NCI-H128 (cell line): ENCODE data around the gene DVL3.
"Not testable (repeated sequence)": the region's sequence is repeated elsewhere in the genome, so short reads cannot be mapped to it uniquely, and the experiment has no call there.

Source experiments
- DNase-seq: peaks from one replicate; lab custom pipeline; 2025; ENCODE audit not compliant: unreplicated experiment; lab: John Stamatoyannopoulos, UW

DVL3 gene

DNA sequence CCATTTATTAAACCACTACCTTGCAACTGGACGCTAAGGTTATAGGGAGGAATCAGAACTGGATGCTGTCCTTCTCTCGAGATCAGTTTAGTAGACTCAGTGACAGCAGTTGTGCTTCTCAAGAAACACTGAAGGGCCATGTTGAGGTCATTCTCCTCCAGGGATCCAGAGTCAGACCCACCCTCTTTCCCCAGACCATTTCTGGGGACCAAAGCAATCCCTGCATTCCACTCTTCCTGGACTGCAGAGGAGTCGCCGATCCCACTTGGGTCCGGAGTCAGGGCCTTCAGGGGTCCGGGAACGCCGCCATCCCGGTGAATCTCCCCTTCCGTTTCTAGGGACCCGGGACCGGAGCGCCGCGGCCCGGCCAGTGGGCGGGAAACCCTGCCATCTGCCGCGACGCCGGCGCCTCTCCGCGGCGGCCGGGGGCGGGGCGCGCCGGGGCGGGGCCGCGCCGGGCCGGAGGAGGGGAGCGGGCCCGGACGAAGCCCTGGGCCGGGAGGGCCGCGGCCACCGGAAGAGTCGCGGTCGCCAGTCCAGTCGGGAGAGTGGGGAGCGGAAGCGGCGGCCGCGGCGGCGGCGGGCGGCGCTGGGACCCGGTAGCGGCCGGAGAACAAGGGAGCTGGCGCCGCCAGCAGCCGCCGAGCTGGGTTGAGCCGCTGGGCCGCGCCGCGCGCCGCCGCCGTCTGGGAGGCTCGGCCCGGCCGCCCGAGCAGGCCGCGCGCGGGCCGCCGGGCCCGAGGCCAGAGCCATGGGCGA is at the start of gene DVL3:
TSS of gene DVL3 (plus strand) at position 493 of the 759 bp plus-strand sequence. CDS start at position 752, 259 bp downstream.
- no peak for DNase-seq

- DNase-seq: no peak
Observed at GRCh38 chr3:184110316-184110725, 44.9 kb upstream of the DVL3 start.

GRCh38 chr3:184116017-184116416 is 39.2 kb upstream of the DVL3 start:
- DNase-seq: no peak

DNA sequence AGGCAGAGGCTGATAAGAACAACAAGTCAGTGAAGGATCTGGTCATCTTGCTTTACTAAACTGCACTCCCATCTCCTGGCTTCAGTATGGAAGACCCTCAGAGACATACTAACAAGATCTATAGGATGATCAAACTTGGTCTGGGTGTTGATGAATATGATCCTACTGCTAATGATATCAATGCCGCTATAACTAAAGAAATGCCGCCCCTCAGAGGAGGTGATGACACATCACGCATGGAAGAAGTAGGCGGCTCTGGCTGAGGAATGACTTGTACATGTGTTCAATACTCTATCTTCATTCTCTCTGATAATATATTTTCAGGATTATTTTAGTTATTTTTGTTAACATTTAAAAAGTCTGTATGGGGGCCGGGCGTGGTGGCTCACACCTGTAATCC is 37.5 kb upstream of the DVL3 start:
- no peak for DNase-seq

- not testable (repeated sequence) for DNase-seq
Observed at GRCh38 chr3:184121031-184121430, 34.1 kb upstream of the DVL3 start.

GRCh38 chr3:184126006-184126405 is 29.2 kb upstream of the DVL3 start:
- no peak for DNase-seq

- peak; percentile 30 for DNase-seq
Observed at GRCh38 chr3:184129012-184129411, 26.2 kb upstream of the DVL3 start.

DNA sequence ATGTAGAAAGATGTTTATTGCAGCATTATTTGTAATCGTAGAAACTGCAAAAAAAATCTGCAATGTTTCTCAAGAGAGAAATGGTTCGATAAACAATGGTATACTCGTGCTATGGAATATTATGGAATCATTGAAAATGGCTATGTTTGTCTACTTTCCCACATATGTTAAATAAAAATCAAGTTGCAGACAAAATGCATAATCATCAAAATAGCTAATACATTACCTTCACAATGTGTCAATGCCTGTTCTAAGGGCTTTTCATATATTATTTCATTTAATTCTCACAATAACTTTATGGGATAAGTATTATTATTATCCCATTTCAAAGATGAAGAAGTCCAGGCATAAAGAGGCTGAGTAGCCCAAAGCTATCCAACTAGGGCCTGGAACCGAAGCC is 22.2 kb upstream of the DVL3 start:
- no peak for DNase-seq

DNA sequence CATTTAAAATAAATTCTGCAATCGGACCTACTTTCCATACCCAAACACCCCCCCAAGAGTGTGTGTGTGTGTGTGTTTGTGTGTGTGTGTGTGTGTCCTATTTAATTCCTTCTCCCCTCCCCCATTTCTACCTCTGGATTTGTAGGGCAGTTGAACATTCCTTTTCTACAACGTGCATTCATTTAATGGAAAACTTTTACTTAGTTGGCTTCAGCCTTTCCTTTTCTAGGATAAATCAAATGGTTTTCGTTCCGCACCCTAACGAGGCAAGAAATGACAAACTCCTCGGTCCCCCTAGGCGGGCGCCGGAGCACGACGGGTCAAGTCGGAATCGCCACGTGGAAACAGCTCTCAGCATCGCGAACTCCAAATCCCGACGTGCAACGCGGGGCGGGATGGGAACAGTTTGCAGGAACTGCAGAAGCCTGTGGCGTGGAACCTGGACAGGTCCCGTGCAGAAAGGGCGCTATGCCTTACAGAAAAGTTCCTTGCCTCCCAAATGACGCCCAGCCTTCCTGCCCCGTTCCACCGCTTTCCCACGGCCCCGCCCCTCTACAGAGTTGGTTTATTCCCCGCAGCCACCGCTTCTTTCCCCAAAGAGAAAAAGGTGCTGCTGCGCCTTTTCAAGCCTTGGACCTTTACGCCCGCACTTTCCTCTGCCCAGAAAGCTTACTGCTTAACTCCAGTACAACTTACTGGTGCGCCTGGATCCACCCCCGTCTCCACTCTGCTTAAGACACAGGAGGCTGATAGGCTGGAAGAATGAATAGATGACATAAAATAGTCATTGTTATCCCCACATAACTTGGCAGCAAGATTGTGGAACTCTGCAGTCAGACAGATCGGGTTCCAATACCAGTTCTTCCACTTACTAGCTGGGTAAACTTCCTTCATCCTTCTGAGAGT is 21.1 kb upstream of the DVL3 start:
- DNase-seq: peak; percentile 67

DNA sequence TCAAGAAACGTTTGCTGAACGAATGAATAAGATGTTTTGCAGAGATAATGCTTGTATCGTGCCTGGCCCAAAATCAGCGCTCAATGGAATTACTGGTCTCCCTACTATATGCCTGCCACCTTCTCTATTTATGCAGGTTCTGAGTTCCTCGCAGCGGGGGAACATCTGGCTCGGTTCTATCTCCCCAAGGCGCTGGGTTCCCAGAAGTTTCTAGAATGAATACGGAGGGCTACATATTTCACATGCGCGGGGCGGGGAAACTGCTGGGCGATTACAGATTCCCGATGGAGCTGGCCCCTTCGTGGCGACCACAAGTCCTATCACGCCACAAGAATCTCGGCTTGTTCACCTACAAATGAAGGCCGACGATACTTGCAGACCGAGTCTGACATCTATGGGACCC is 20.4 kb upstream of the DVL3 start:
- DNase-seq: no peak

- DNase-seq: peak; percentile 94
Observed at GRCh38 chr3:184135149-184135910, 19.8 kb upstream of the DVL3 start, which contains the start of gene EIF2B5. EIF2B5 (plus strand) TSS chr3:184135358; CDS start chr3:184135386, 28 bp downstream.

- DNase-seq: no peak
Observed at GRCh38 chr3:184135911-184136260, 19.3 kb upstream of the DVL3 start.

DNA sequence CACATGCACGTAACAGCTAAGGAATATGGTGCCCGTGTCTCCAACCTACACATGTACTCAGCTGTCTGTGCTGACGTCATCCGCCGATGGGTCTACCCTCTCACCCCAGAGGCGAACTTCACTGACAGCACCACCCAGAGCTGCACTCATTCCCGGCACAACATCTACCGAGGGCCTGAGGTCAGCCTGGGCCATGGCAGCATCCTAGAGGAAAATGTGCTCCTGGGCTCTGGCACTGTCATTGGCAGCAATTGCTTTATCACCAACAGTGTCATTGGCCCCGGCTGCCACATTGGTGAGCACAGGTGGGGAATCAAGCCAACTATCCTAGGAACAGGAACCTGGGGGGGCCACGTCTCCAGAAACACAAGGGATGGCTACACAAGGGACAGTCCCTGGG is 14.7 kb upstream of the DVL3 start:
- no peak for DNase-seq

DNA sequence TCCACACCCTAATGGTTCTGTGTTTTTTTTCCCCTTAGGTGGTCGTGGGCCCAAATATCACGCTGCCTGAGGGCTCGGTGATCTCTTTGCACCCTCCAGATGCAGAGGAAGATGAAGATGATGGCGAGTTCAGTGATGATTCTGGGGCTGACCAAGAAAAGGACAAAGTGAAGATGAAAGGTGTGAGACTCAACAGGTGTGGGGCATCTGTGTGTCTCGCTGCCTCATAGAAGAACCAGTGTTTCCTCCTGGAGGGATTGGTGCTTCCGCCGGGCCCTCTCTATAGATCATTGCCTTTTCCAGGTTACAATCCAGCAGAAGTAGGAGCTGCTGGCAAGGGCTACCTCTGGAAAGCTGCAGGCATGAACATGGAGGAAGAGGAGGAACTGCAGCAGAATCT is 13.0 kb upstream of the DVL3 start:
- DNase-seq: no peak

GRCh38 chr3:184143327-184143726 is 11.8 kb upstream of the DVL3 start:
- no peak for DNase-seq

DNA sequence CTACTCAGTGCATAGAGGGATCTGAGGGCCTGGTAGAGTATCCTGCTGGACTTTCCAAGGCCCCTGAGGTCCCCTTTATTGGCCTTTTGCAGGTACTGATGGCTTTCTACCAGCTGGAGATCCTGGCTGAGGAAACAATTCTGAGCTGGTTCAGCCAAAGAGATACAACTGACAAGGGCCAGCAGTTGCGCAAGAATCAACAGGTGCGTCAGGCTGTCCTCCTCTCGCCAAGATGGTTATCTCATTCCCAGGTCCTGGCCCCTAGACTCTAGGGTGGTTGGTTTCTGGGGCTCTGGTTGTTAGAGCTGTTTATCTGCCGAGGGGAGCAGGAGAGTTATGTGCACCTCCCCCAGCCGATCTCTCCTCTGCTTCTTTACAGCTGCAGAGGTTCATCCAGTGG is 10.7 kb upstream of the DVL3 start:
- DNase-seq: no peak

- DNase-seq: peak; percentile 25
Observed at GRCh38 chr3:184145111-184145524, 10.1 kb upstream of the DVL3 start.

DNA sequence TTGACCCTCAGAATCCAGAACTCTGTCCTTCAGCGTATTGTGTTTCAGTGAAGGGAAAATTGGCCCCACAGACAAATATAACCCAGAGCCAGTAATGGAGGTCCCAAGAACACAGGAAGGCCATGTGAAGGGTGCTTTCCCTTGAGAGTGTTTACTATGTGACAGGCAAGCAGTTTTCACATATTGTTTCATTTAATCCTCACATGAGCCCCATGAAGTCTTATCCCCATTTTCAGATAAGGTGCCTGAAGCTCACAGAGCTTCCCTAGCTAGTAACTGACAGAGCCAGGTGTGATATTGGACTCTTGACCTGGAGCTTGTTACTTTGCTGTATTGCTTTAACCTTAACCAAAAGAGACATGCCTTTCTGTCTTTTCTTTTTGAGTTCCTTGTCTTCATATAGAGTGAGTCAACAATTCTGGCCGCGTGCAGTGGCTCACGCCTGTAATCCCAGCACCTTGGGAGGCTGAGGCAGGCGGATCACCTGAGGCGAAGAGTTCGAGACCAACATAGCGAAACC is 9.4 kb upstream of the DVL3 start:
- DNase-seq: no peak

- no peak for DNase-seq
Observed at GRCh38 chr3:184148076-184148475, 7.1 kb upstream of the DVL3 start.

- no peak for DNase-seq
Observed at GRCh38 chr3:184149123-184149522, 6.1 kb upstream of the DVL3 start.

DNA sequence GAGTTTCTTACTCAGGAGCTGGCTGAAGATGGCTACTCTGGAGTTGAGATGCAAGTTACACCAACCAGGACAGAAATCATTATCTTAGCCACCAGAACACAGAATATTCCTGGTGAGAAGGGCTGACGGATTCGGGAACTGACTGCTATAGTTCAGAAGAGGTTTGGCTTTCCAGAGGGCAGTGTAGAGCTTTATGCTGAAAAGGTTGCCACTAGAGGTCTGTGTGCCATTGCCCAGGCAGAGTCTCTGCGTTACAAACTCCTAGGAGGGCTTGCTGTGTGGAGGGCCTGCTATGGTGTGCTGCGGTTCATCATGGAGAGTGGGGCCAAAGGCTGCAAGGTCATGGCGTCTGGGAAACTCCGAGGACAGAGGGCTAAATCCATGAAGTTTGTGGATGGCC is 5.4 kb upstream of the DVL3 start:
- DNase-seq: not testable (repeated sequence)
